Colon (tissue), 2 donors: ENCODE measurements around the gene MTCH1.
"Not testable (repeated sequence)": the region's sequence is repeated elsewhere in the genome, so short reads cannot be mapped to it uniquely, and the experiment has no call there.

ENCODE experiments used
- FAIRE-seq: peaks from 2 replicates; lab custom pipeline; 2012; peaks lifted over from hg19 to GRCh38; lab: Jason Lieb, UNC
- donor health status: control.
- donor health status: control.

MTCH1 gene

GRCh38 chr6:36947570-36948351, 38.2 kb downstream of the MTCH1 start:
- no peak for FAIRE-seq

DNA sequence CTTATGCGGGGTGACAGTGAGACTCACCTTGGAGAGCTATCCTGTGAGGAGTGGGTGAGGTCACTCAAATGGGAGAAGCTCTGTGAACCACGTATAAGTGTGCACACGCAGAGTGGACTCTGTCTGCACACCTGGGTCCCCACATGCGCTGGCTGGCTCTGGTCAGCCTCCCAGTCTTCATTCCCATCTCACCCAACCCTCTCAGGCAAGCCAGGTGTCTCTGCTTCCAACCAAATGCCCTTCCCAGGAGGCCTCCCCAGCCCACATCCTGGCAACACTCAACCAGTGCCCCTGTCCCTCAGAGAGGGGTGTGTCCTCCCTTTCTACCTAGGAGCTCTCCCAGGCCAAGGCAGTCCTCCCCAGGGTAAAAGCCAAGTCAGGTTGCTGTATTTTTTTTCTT, 39.5 kb downstream of the MTCH1 start:
- FAIRE-seq: no peak

DNA sequence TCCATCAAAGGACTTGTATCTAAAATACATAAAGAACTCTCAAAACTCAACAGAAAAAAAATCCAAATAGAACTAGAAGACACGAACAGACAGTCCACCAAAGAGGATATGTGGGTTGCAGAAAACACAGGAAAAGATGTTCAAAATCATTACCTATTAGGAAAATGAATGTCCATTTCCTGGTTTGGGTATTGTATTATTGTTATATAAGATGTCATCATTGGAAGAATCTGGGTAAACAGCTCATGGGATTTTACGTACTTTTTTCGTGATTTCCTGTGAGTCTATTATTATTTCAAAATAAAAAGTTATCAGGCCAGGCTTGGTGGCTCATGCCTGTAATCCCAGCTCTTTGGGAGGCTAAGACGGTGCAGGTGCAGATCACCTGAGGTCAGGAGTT, 40.7 kb downstream of the MTCH1 start:
- no peak for FAIRE-seq

DNA sequence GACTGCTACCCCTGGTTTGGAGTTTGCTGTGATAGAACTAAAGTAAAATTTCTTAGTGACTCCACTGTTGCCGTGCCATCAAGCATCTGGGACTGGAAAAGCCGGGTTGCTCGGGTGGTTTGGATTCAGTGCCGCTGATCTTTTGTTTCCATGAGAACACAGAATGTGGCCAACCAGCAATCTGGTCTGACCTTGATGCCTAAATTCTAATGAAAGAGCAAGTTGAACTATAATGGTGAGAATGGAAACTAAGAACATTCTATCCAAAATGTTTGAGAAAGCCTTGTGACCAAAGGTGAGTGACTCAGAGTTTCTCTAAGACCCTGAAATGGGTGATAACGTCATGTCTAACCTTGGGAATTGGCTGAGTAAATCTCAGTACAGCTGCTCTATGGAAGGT, 41.3 kb downstream of the MTCH1 start:
- FAIRE-seq: no peak

- FAIRE-seq: not testable (repeated sequence)
Observed at GRCh38 chr6:36942329-36942728, 43.7 kb downstream of the MTCH1 start.

DNA sequence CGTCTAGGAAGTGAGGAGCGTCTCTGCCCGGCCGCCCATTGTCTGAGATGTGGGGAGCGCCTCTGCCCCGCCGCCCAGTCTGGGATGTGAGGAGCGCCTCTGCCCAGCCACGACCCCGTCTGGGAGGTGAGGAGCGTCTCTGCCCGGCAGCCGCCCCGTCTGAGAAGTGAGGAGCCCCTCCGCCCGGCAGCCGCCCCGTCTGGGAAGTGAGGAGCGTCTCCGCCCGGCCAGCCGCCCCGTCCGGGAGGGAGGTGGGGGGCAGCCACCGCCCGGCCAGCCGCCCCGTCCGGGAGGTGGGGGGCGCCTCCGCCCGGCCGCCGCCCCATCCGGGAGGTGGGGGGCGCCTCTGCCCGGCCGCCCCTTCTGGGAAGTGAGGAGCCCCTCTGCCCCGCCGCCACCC, 44.4 kb downstream of the MTCH1 start:
- FAIRE-seq: not testable (repeated sequence)

DNA sequence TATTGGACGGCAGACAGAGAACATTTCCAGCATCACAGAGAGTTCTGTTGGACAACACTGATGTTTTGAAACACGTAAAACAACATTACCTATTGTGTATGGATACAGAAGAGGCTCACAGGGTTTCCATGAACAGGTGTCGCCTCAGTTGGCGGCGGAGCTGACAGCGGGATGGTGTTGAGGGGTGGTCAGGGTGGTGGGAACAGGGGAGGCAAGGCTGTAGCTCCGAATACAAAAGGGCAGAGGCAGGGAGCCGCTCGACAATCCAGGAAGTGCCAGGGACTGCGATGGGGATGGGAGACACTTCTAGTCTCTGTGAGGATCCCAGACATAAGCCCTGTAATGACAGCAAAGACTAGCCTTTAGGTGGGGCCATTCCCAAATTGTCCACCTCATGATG, 46.0 kb downstream of the MTCH1 start:
- FAIRE-seq: no peak

GRCh38 chr6:36939005-36939404, 47.0 kb downstream of the MTCH1 start:
- FAIRE-seq: not testable (repeated sequence)

GRCh38 chr6:36938536-36938935, 47.5 kb downstream of the MTCH1 start:
- no peak for FAIRE-seq

DNA sequence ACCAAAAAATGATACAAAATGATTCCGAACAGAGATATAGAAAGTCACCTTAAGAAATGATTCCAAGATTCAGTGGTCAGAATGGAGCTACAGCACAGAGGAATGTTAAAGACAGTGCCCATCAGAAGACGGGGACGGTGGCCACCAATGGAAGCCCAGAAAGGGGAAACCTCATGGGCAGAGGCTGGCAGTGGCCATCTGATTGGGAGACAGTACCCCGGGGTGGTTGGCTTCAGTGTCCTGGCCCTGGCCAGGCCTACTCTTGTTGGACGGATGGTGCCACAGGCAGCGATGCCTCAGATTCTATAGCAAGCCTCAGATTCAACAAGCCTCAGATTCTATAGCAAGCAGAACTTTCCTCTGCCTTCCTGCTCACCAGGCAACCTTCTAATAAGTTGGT, 48.1 kb downstream of the MTCH1 start:
- no peak for FAIRE-seq

DNA sequence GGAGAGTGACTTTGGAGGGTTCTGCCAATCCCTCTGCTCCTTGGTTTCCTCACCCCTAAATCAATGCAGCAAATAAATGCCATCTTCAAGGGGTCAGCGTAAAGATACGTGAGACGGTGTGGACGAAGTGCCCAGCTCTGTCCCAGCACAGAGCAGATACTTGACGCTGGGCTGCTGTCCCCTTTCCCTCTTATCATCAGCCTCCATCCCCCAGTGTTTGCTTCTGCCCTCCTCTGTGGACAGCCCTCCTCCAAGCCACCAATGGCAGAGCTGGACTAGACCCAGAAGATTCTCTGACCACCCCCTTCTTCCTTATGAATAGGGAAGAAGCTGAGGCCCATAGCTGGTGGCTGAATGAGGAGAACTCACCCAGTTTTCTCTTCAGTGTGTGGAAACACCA, 49.2 kb downstream of the MTCH1 start:
- no peak for FAIRE-seq

DNA sequence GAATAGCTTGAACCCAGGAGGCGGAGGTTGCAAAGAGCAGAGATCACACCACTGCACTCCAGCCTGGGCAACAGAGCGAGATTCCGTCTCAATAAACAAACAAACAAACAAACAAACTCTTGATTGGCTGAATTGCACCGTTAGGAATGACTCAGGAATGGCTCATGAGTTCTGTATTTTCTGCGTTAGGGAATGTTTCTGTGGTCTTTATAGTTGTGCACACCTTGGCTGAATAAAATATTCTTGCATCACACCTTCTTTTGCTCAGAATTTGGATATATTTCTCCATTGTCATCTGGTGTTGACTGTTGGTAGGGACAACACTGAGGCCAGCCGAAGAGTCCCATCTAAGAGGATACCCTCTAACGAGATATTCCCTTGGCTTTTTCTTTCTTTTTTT, 51.1 kb downstream of the MTCH1 start:
- FAIRE-seq: no peak

GRCh38 chr6:36933519-36933918, 52.5 kb downstream of the MTCH1 start:
- no peak for FAIRE-seq

DNA sequence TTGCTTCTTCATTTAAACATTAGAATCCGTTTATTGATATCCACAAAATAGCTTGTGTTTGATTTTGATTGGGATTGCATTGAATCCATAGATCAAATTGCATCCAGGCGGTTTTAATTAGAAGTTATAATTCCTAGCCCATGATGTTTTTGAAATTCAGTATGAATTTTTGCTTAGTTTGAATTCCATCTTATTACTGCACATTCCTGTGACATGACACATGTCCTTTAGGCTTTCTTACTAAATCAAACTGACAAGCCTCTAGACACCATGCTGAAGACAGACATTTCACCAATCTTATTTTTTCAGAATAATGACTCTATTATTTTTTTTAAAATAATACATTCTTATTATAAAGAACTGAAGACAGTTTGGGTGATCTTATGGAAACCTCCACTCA, 52.9 kb downstream of the MTCH1 start:
- FAIRE-seq: no peak

GRCh38 chr6:36930483-36930882, 55.5 kb downstream of the MTCH1 start:
- no peak for FAIRE-seq

- no peak for FAIRE-seq
Observed at GRCh38 chr6:36929607-36930006, 56.4 kb downstream of the MTCH1 start.

DNA sequence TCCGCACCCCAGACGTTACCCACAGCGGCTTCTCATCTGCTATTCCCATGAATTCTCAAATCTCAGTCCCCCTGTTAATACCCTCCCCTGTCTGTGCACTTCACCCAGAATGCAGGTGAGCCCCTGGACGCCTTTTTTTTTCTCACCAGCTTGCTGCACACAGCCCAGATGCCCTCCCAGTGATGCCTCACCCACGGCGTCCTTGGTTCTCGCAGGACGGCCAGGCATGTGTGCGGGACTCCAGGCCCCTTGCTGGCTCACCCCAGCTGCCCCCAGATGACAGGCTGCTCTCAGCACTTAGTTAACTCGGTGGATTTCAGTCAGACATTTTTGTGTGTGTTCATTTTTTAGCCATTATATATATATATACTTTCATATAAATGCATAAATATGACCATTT, 56.8 kb downstream of the MTCH1 start:
- no peak for FAIRE-seq

DNA sequence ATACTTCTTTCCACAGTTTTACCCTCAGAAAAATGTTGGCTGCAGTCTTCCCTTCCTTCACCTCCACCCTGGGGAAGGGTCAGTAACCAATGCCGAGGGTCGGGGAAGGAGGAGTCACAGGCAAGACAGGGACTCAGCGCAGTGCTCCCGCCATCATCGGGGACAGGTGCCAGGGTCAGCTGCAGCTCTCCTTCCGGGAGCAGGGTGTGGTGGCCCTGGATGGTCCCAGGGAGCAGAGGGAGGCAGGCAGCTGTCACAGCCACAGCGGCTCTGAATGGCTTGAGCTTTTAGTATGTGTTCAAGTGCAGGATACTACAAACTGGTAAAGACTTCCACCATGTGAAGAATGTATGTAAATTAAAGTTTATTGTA, 57.5 kb downstream of the MTCH1 start:
- no peak for FAIRE-seq

GRCh38 chr6:36927691-36928546, 58.1 kb downstream of the MTCH1 start:
- FAIRE-seq: no peak

DNA sequence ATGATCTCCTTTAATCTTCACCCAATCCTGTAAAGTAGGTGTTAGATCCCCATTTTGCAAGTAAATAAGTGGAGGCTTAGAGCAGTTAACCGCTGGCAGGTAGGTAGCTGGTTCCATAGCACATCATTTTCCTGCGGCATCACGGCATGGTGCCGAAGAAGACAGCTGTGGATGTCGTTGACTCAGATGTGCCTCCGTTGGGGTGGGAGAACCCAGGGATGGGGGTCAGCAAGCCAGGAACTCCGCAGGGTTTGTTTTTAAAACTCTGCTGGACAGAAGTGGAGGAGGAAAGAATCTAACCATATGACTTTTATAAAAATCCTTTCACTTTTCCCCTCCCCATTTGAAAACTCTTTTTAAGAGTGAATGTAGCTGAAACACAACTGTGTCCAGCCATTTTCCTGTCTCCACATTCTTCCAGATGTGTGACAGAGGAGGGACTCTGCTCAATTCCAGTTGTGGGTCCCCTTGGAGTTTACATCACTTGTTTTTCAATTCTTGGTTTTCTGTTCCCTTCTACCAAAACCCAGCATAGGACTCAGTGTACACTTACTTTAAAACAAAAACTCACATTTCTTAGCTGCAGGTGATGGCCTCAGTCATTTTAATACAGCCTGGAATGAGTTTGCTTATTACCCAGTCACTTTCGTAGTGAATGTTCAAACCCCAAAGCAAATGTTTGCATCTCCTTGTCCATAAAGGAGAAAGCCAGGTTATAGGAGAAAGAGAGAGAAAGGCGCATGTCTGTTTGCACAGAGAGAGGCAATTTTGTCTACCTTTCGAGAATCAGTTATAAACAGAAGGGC, 59.1 kb downstream of the MTCH1 start:
- FAIRE-seq: no peak

GRCh38 chr6:36925809-36926208, 60.2 kb downstream of the MTCH1 start:
- no peak for FAIRE-seq

DNA sequence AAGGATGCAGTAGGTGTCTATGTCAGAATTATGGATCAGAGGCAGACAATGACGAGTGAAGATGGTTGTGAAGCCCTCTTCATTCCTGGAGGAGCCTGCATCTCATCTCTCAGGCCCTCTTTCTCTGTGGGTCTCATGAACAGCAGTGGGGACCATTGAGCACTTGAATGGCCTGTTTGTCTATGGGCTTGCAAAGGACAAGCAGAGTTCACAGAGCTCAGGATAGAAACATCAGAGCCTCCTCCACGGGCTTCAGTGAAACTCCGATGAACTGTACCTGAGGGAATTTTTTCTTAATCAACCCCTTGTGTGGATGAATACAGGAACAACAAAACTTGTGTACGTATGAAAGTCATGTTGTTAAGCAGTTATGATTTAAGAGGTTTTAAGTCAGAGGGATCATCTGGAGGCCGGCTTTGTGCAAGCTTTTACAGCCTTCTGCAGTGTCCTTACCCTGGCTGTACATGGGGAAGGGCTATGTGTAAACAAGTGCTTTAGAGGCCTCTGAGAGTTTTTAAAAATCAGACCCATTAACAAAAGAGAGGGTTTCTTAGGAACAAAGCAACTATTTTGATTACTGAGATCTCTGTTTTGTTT, 61.1 kb downstream of the MTCH1 start:
- FAIRE-seq: no peak
